Measurements from ENCODE around the gene AP2M1.
A peak's percentile ranks its signal among the peaks of the same experiment; 100 is the strongest.
"Not testable (repeated sequence)": the region's sequence is repeated elsewhere in the genome, so short reads cannot be mapped to it uniquely, and the experiment has no call there.

AP2M1 gene

GRCh38 chr3:184157206-184157605, 17.4 kb upstream of the AP2M1 start:
- no peak for DNase-seq (ENCODE audit: low spot score)

GRCh38 chr3:184158404-184158803, 16.3 kb upstream of the AP2M1 start:
- no peak for DNase-seq (ENCODE audit: low spot score)

- DNase-seq (ENCODE audit: low spot score): no peak
Measured at GRCh38 chr3:184160456-184160855, 14.2 kb upstream of the AP2M1 start.

GRCh38 chr3:184162571-184163070, 12.0 kb upstream of the AP2M1 start:
- not testable (repeated sequence) for DNase-seq (ENCODE audit: low spot score)

- no peak for DNase-seq (ENCODE audit: low spot score)
Measured at GRCh38 chr3:184164648-184165330, 9.9 kb upstream of the AP2M1 start.

GRCh38 chr3:184165543-184165942, 9.1 kb upstream of the AP2M1 start:
- no peak for DNase-seq (ENCODE audit: low spot score)

- no peak for DNase-seq (ENCODE audit: low spot score)
Measured at GRCh38 chr3:184166671-184167070, 8.0 kb upstream of the AP2M1 start.

GRCh38 chr3:184167786-184168185, 6.9 kb upstream of the AP2M1 start:
- no peak for DNase-seq (ENCODE audit: low spot score)

- DNase-seq (ENCODE audit: low spot score): no peak
Measured at GRCh38 chr3:184168363-184169120, 6.1 kb upstream of the AP2M1 start.

GRCh38 chr3:184169896-184170875, 4.5 kb upstream of the AP2M1 start:
- DNase-seq (ENCODE audit: low spot score): no peak

GRCh38 chr3:184171562-184171961, 3.1 kb upstream of the AP2M1 start:
- DNase-seq (ENCODE audit: low spot score): no peak

- DNase-seq (ENCODE audit: low spot score): peak; percentile 66
Measured at GRCh38 chr3:184172681-184173373, 1.8 kb upstream of the AP2M1 start.

- no peak for DNase-seq (ENCODE audit: low spot score)
Measured at GRCh38 chr3:184173374-184173722, 1.3 kb upstream of the AP2M1 start.

GRCh38 chr3:184174284-184174645, 390 bp upstream of the AP2M1 start:
- DNase-seq (ENCODE audit: low spot score): no peak

GRCh38 chr3:184175506-184175905, 851 bp downstream of the AP2M1 start:
- no peak for DNase-seq (ENCODE audit: low spot score)

GRCh38 chr3:184175981-184176376, 1.3 kb downstream of the AP2M1 start:
- DNase-seq (ENCODE audit: low spot score): no peak

- peak; percentile 95 for DNase-seq (ENCODE audit: low spot score)
Measured at GRCh38 chr3:184176377-184177330, 2.0 kb downstream of the AP2M1 start.

GRCh38 chr3:184177331-184177731, 2.7 kb downstream of the AP2M1 start:
- DNase-seq (ENCODE audit: low spot score): peak; percentile 22

- no peak for DNase-seq (ENCODE audit: low spot score)
Measured at GRCh38 chr3:184177767-184178306, 3.2 kb downstream of the AP2M1 start.

- no peak for DNase-seq (ENCODE audit: low spot score)
Measured at GRCh38 chr3:184178521-184179138, 4.0 kb downstream of the AP2M1 start.

Measured in kidney capillary endothelial cell (primary cell).